NK-92 treated with Interleukin-12 subunit alpha and Interleukin-12 subunit beta, amount 100 ng/mL, for 24 hours (cell line): ENCODE results near the gene TMEM101.
"Not testable (repeated sequence)": the region's sequence is repeated elsewhere in the genome, so short reads cannot be mapped to it uniquely, and the experiment has no call there.

ENCODE experiments used
- DNase-seq: peaks from one replicate; lab custom pipeline; 2025; lab: John Stamatoyannopoulos, UW

Gene TMEM101

DNA sequence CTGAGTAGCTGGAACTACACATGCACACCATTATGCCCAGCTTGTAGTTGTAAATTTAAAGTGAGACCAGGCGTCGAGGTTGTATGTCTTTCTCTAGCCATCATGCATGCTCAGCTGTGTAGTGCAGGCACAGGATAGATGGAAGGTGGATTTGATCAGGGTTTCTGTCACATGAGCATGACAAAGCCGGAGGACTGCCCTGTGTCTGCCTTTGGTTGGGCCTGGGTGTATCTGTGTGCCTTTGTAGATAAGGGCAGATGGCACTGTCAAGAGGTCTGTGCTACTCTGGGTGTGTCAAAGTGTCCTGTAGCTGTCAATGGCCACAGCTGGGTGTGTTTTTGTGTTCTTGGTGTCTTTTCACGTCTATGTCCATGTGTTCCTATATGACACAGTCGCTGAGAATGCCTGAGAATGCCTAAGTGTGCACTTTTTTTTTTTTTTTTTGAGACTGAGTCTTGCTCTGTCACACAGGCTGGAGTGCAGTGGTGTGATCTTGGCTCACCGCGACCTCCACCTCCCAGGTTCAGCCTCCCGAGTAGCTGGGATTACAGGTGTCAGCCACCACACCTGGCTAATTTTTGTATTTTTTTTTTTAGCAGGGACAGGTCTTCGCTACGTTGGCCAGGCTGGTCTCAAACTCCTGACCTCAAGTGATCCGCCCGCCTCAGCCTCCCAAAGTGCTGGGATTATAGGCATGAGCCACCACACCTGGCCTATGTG, 14.5 kb downstream of the TMEM101 start:
- DNase-seq, result no peak

DNA sequence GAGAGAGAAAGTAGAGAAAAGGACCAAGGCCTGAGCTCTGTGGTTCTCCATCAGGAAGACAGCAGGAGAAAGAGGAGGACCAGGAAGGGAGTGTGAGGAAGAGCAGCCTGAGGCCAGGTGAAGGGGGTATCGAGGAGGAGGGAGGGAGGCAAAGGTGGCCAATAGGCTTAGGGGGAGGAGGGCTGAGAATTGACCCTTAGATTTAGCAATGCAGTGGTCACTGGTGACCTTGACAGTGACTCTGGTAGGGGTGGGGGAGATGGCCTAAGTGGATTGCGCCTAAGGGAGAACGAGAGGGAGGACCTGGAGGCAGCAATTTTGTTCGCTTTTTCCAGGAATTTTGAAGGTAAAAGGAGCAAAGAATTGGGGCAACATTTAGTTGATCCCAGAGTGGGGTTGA, 15.7 kb downstream of the TMEM101 start:
- no peak for DNase-seq

DNA sequence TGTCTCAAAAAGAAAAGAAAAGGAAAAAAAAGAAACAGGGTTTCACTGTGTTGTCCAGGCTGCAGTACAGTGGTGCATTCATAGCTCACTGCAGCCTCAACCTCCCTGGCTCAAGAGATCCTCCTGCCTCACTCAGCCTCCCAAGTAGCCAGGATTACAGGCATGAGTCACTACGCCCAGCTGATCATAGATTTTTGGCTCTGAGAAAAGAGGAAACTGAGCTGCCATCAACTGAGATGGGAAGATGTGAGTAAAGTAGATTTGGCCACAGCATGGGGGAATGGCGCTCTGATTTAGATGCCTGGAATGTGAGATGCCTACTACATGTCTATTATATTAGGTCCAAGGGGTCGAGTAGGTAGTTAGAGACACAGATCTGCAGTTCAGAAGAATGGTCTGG, 16.2 kb downstream of the TMEM101 start:
- DNase-seq, result no peak

DNA sequence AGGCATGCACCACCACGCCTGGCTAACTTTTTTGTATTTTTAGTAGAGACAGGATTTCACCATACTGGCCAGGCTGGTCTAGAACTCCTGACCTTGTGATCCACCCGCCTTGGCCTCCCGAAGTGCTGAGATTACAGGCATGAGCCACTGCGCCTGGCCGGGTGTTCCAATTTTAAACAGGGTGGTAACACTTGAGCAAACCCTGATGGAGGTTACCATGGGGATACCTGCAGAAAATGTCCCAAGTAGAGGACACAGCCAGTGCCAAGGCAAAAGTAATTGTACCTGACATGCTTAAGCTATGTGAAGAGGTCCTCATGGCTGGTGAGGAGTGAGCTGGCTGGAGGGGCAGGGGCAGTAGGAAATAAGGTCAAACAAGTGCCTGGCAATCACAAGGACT, 17.6 kb downstream of the TMEM101 start:
- DNase-seq, result not testable (repeated sequence)

DNA sequence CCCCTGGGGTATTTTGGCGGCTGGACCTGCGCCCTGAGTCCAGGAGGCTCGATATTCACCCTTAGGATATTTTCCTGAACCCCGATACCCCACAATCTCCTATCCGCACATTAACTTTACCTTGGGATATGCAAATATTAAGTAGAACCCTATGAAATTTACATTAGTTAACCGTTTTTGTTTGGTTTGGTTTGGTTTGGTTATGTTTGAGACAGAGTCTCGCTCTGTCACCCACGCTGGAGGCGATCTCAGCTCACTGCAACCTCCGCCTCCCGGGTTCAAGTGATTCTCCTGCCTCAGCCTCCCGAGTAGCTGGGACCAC, 19.7 kb downstream of the TMEM101 start:
- no peak for DNase-seq

DNA sequence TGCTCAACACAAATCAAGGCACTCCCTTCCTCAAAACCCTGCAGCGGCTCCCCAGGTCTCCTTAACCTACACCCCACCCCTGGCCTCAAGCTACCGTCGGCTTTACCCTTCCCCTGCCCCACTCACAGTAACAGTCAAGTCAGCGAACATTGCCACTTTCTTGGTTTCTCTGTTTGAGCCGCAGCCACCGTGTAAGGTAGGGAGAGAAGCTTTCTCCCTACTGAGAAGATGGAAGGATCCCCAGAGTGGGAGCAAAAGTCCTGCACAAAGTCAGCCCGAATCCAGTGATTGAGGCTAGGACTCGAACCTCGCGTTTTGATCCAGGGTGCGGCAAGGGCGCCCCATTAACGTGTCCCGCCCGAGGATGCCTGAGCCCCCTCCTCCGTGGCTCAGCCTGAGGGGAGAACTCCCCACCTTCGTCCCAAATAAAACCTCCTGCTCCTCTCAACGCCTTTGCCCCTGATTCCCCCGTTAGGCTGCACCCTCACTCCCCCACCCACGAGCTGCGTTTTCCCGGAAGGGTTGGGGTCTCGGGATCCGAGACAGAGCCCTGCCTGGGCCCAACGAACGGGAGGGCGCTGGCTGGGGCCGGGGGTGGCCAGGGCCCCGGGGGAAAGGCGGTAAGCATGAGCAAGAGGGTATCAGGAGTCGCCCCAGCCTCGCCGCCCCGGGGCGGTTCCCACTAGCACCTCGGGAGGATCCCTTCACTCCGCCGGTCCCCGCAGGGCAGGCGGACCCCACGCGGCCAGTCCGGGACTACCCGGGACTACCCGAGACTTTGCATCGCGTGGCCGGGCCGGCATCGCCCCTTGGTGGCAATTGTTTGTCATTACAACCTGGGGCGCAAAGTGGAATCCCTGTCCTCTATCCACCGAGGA, 20.3 kb downstream of the TMEM101 start:
- no peak for DNase-seq

DNA sequence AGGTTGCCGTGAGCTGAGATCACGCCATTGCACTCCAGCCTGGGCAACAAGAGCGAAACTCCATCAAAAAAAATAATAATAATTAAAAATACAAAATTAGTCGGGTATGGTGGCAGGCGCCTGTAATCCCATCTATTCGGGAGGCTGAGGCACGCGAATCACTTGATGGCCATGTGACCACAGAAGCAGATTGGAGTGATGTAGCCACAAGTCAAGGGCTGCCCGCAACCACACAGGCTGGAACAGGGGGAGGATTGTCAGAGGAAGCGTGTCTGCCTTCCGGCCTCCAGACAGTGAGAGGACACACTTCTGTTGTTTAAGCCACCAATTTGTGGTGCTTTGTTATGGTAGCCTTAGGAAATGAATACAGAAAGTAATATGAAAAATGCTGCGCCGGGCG, 22.1 kb downstream of the TMEM101 start:
- DNase-seq, result no peak

DNA sequence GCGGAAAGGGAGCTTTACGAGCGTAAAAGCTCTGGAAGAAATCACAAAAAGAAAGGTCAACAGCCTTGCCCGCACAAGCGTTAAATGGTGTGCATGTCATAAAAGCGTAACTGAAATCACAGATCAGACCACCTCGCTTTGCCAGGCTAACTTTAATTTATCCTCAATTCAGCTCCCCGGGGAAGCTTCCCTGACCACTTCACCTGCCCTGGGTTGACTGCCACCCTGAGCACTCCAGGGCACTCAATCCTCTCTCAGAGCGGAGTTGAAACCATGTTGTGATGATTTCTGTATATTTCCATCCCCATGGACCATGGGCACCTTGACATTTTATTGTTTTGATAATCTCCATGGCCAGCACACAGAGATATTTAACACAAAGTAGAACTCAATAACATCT, 26.5 kb downstream of the TMEM101 start:
- DNase-seq, result no peak

DNA sequence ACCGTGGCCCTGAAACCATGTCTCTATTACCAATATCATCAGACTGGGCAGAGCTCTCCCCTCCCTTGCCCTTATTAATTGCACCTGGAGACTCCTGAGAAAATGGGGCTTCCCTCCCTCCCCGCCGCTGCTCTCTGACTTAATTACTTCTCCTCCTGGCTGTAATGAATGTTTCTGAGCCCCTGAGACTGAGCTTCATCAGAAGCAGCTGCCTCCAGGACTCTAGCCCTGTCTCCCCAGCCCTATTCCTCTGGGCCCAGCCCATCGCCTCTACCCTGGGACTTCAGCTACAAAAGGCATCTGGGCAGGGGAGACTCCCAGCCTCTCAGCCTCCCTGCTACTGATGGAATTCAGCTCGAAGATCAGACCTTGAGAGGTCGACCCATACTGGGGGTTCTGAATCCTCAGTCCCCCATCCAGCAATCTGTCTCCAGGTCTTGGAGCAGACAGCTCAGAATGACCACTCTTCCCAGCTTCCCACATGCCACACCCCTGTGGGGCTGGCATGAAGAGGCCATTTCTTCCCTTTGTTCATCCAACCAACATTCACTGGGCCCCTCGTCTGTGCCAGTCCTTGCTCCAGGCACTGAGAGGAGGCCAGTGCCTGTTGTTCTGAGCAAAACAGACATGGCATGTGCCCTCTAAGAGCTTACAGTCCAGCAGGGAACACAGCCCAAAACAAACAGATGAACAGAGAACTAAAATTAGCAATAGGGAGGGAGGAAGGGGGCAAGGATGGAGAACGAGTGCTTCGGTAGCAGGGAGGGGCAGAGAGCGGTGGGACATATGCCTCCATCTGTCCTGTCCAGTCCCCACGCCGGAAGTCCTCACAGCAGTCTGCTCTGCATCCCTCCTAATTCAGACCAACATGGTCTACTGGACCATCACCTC, 27.4 kb downstream of the TMEM101 start:
- no peak for DNase-seq

DNA sequence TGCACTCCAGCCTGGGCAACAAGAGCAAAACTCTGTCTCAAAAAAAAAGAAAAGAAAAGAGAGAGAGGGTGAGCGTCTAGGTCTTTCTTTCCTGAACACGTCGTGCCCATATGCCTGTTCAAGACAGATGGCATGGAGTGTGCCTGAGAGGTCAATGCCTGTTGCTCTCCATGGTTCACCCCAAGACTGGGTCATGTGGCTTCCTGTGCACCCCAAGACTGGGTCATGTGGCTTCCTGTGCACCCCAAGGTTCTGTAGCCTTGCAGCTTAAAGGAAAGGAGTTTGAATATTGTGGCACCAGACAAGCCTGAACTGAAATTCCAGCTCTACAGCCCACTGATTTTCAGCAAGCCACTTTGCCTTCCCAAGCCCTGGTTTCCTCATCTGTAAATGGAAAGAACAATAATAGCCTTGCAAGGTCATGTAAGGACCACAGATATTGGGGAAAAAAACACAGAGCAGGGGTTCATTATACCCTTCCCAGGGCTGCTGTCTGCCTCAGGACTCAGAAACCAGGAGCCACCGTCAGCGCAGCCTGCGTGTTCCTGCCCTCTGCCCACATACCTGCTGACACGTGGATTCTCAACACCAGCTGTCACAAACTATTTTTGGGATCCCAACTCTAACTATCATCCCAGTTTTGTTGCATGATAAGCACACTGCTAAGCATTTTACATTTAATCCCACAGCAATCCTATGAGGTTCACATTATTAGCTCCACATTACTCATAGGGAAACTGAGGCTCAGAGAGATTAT, 28.4 kb downstream of the TMEM101 start:
- DNase-seq, result no peak

DNA sequence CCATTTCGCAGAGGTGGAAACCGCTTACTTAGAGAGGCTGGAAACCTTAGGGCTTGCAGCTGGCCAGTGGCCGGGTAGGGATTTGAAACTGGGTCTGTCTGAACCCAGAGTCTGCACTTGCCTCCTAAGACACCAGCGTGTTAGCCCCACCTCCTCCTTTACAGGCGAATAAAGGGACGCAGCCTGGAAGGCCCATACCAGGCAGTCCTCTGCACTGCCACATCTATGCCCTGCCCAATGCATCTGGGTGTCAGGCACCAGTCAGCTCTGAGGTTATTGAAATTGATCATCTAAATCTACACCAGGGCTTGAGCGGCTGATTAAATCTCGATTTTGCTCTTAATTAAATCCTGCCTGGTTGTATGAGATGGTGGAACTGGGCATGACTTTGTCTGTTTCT, 30.2 kb downstream of the TMEM101 start:
- DNase-seq, result no peak

DNA sequence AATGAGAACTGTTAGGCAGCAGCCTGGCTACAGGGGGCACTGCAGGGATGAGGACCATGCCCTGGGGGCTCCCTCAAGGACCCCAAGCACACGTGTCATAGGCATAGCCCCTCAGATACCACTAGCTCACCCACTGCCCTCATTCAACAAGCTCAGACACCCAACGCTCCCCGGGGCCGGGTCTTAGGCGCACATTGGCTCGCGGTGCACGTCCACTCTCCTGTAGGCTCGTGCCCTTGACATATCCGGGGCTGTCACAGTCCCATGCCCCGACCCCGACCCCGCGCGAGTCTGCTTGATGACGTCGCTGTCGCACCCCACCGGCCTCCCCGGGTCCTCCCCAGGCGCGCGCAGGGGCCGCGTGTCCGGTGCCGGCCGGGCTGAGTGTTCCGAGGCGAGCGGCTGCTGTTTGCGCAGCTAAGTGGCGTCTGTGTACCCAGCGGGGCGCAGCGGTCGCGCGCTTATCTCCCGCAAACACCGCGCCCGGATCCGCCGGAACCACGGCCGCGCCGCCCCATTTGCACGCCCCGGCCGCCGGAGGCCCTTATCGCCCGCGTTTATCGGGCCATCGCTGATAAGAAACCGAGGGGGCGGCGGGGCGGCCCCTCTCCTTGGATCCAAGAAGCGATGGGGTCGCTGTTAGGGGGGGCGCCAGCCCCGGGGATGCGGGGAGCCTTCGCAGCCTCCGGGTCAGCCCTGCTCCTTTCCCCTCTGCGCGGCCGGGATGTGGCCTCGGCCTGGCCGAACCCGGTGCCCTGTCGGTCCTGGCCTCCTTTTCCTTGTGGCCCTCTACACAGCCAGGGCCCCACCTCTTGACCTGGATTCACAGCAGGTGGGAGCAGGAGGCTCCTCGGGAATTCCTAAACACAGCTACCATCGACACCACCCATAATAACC, 31.0 kb downstream of the TMEM101 start:
- no peak for DNase-seq

DNA sequence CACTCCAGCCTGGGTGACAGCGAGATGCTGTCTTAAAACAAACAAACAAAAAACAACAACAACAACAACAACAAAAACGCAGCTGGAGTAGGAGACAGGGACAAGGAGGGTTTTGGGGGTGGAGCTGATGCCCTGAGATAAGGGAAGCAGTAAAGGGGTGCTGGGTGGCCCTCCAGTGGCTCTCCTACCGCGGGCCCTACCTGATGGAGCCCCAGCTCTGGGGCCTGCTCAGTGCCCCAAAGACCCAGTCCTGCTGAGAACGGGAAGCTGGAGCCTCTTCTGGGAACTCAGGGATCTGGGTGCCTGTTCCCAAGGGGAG, 31.6 kb downstream of the TMEM101 start:
- no peak for DNase-seq

DNA sequence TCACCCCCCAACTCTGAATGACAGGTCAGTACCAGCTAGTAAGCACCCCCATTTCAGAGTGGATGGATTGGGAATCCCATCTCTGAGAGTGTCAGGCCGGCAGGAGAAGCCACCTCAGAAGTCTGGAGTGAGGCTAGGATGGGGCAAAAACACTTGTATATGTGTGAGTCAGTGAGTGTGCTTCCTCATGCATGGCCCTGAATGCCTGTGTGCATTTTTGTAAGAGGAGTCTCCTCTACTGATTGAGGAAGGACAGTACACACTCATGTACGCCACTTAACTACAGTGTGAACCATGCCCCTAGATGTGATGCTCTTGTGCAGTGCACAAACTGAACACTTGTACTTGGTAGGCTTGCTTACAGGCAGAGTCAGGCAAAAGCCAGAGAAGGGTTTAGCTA, 32.6 kb downstream of the TMEM101 start:
- DNase-seq, result no peak

DNA sequence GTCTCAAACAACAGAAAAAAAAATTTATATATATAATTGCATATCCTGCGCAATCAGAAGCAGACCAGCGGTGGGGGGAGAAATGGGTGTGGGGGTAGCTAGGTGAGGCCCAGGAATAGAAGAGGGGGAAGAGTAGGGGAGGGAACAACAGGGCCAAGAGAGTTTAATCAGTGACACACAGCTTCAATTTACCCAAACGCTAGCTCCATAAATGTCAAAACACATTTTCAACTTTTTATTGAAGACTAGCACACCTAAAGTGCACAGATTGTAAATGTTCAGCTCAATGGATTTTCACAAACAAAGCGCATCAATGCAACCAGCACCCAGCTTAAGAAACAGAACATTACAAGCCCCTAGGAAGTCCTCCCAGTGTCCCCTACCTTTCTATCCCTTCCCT, 35.1 kb downstream of the TMEM101 start:
- no peak for DNase-seq

DNA sequence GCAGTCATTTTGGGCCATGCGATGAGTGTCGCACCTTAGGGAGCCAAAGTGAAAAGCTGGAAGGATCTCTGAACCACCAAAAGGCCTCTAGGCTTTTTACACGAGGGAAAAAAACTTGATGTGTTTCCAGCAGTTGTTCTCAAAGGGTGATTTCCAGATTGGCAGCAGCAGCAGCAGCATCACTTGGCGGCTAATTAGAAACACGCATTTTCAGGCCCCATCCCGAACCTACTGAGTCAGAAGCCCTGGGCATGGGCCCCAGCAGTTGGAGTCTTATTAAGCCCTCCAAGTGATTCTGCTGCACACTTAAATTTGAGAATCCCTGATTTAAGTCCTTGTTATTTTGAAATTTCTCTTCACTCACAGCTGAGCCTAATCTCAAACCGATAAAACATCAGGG, 35.8 kb downstream of the TMEM101 start:
- DNase-seq, result no peak

DNA sequence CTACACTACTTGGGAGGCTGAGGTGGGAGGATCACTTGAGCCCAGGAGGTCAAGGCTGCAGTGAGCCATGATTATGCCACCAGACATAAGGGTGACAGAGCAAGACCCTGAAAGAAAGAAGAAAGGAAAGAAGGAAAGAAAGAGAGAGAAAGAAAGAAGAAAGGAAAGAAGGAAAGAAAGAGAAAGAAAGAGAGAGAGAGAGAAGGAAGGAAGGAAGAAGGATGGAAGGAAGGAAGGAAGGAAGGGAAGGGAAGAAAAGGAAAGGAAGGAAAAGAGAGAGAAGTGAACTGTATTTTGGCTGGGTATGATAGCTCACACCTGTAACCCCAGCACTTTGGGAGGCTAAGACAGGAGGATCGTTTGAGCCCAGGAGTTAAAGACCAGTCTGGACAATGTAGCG, 36.7 kb downstream of the TMEM101 start:
- no peak for DNase-seq

DNA sequence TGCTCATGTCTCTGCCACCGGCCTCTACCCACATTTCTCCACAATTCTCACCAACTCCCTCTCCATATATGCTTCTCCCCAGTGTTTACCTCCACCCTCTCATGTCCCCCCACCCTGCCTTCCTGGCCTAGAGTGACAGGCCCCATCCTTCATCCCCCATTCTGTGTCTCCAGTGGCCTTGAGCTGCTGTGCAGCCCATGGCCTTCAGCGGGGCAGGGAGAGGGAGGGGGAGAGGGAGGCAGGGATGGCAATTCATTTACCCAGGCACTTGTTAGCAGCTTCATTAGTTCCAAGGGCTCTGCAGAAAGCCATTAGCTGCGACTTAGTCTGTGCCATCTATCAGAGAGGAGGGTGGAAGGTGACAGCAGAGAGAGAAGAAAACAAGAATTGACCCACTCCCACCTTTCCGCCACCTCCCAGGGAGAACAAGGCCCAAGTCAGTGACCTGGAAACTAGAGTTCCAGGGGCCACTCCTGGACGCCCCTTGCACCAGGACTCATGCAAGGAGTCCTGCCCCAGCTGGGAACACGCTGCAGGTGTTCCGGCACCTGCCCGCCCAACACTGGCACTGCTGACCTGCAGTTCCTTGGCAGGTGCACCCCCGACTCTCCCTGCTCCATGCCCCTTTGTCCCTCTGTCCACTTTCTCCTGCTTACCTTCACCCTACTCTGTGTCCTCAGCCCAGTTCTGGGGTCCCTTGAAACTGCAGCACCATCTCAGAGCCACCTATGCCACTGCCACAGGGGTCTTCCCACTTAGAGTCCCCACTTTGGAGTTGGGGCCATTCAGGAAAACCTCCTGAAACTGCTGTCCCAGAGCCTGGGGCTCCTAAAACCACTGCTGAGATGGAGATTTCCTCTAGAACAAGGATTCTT, 37.6 kb downstream of the TMEM101 start:
- DNase-seq, result no peak

DNA sequence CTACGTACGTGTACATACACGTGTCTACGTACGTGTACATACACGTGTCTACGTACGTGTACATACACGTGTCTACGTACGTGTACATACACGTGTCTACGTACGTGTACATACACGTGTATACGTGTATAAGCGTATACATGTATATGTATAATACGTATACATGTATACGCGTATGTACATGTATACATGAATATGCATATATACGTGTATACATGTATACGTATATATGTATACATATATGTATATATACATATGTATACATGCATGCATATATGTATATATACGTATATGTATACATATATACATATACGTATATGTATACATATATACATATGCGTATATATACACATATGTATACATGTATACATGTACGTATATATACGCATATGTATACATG, 38.9 kb downstream of the TMEM101 start:
- no peak for DNase-seq
